K562 (cell line): ENCODE results near the gene ZSCAN22. TPM values are rescaled to one million over a fixed set of nuclear protein-coding genes. Genes with fewer than 3 reads are reported as not detected.

Source experiments
- ATF3 ChIP-seq, 2 experiments: fragments of 450-650 bp in 1 of 2; sonication (generic) in 1 of 2; formaldehyde crosslinking in 1 of 2; IDR thresholded peaks in 1 of 2; conservative IDR thresholded peaks in 1 of 2; 2 replicates each; pipeline versions ENCODE4 v1.6.1 to v1.8.1; 2016 to 2023; ENCODE audit warnings: mild to moderate bottlenecking in 2 of 2, moderate library complexity in 2 of 2, inconsistent platforms in 1 of 2, missing genetic modification reagents in 1 of 2
- DDX20 ChIP-seq: fragments of 450-650 bp; IDR thresholded peaks from 2 replicates; pipeline ENCODE4 v1.6.1; 2016; ENCODE audit warnings: missing genetic modification characterization, low read depth, mild to moderate bottlenecking, missing compliant biosample characterization, moderate library complexity
- EZH2 ChIP-seq: IDR thresholded peaks from 2 replicates; pipeline ENCODE4 v1.6.1; 2012; ENCODE audit warnings: low read depth, mild to moderate bottlenecking, inconsistent platforms, low read length, borderline replicate concordance
- GATA2 ChIP-seq: sonication (generic); formaldehyde crosslinking; IDR thresholded peaks from 2 replicates; pipeline ENCODE4 v1.4.0; 2020; ENCODE audit warnings: mild to moderate bottlenecking, missing genetic modification reagents
- GTF3C2 ChIP-seq: IDR thresholded peaks from 3 replicates; pipeline ENCODE4 v1.6.1; 2011; ENCODE audit warnings: borderline replicate concordance, mild to moderate bottlenecking, moderate library complexity; ENCODE audit not compliant: insufficient read length; ENCODE audit errors: extremely low read depth
- HEY1 ChIP-seq: fragments of 250-450 bp; sonication (Bioruptor Pico); IDR thresholded peaks from 2 replicates; pipeline ENCODE4 v1.5.0; 2020; ENCODE audit warnings: mild to moderate bottlenecking, moderate library complexity, borderline replicate concordance
- HNRNPH1 ChIP-seq: fragments of 200-400 bp; formaldehyde crosslinking; optimal IDR thresholded peaks from 2 replicates; pipeline ENCODE3; 2017; ENCODE audit warnings: low read depth, mild to moderate bottlenecking, low read length, moderate library complexity
- LCOR ChIP-seq: sonication (generic); formaldehyde crosslinking; IDR thresholded peaks from 2 replicates; pipeline ENCODE4 v1.8.0; 2022; ENCODE audit warnings: mild to moderate bottlenecking, missing genetic modification reagents
- NUFIP1 ChIP-seq: fragments of 450-650 bp; IDR thresholded peaks from 2 replicates; pipeline ENCODE4 v1.6.1; 2018; ENCODE audit not compliant: partially characterized antibody
- PML ChIP-seq: IDR thresholded peaks from 2 replicates; pipeline ENCODE4 v1.6.1; 2012; ENCODE audit warnings: low read length, inconsistent platforms
- RBM22 ChIP-seq: fragments of 200-400 bp; formaldehyde crosslinking; IDR thresholded peaks from 2 replicates; pipeline ENCODE4 v1.6.1; 2018; ENCODE audit warnings: low read length, low read depth; ENCODE audit not compliant: poor library complexity, severe bottlenecking
- SMARCE1 ChIP-seq: fragments of 450-650 bp; IDR thresholded peaks from 2 replicates; pipeline ENCODE4 v1.7.1; 2016; ENCODE audit warnings: mild to moderate bottlenecking
- SOX6 ChIP-seq: fragments of 450-650 bp; IDR thresholded peaks from 2 replicates; pipeline ENCODE4 v1.6.1; 2014; ENCODE audit warnings: mild to moderate bottlenecking
- ZBTB1 ChIP-seq: sonication (generic); formaldehyde crosslinking; IDR thresholded peaks from 2 replicates; pipeline ENCODE4 v1.8.1; 2023; ENCODE audit warnings: missing genetic modification reagents, low read depth, mild to moderate bottlenecking, borderline replicate concordance
- ZBTB9 ChIP-seq: fragments of 450-650 bp; formaldehyde crosslinking; IDR thresholded peaks from 2 replicates; pipeline ENCODE4 v1.4.0; 2020; ENCODE audit warnings: mild to moderate bottlenecking, moderate library complexity
- ZNF24 ChIP-seq: fragments of 450-650 bp; IDR thresholded peaks from 2 replicates; pipeline ENCODE4 v1.6.1; 2016
- ZNF592 ChIP-seq: fragments of 450-650 bp; IDR thresholded peaks from 2 replicates; pipeline ENCODE4 v1.6.1; 2017; ENCODE audit warnings: antibody characterized with exemption, mild to moderate bottlenecking
- polyA plus RNA-seq, 8 experiments: library from polyadenylated mRNA; depleted of rRNA in 4 of 8; stranded (reverse) in 5 of 8; unstranded in 3 of 8; fragments of >200 nt; fragmentation: Nextera tagmentation in 2 of 8; fragmentation: Illumina TruSeq in 1 of 8; extraction: Ambion mirVana in 2 of 8; extraction: Trizol in 1 of 8; gene quantifications; 2 replicates each; pipeline versions ENCODE4 v1.2.1 to v1.2.3, GENCODE V29; 2011 to 2014; ENCODE audit warnings: inconsistent platforms in 1 of 8, missing spikeins in 1 of 8
- total RNA-seq, 7 experiments: library from RNA; depleted of rRNA in 6 of 7; stranded (reverse); fragments of >200 nt in 6 of 7; fragmentation: Illumina TruSeq in 2 of 7; extraction: Trizol in 2 of 7; gene quantifications; 2 replicates each; pipeline versions ENCODE4 v1.2.1 to v1.2.3, GENCODE V29; 2011 to 2021; ENCODE audit warnings: low replicate concordance in 1 of 7

ZSCAN22 gene
- total and polyA plus RNA-seq, 9 of the 15 experiments (the other 6 are each of a cell fraction or from before 2014, with no cell fraction given), result 0.98 to 5.3 (median 3.0) TPM

GRCh38 chr19:58326914-58327726, at the start of gene ZSCAN22 (continued):
- TF ChIP-seq HEY1 (CRISPR knock-in tag), result no peak
- peak; percentile 27 for TF ChIP-seq RBM22
- no peak for TF ChIP-seq SOX6
- peak; percentile 12; the same call in 1 of the 2 replicates for TF ChIP-seq GATA2
- peak; percentile 61 for TF ChIP-seq PML
- no peak for TF ChIP-seq NUFIP1
- TF ChIP-seq ZNF24, result peak; percentile 59; the same call in 1 of the 2 replicates
- TF ChIP-seq HNRNPH1, result no peak
- TF ChIP-seq LCOR (CRISPR knock-in tag), result peak; percentile 84; the same call in 1 of the 2 replicates
- peak; percentile 75; the same call in 1 of the 2 replicates for TF ChIP-seq ZBTB9 (CRISPR knock-in tag)
- peak; percentile 49; the same call in 1 of the 2 replicates for TF ChIP-seq ZNF592
- TF ChIP-seq GTF3C2, result no peak
- peak; percentile 63; the same call in 1 of the 2 replicates for TF ChIP-seq ZBTB1 (CRISPR knock-in tag)
- TF ChIP-seq SMARCE1, result 0 out of 2 replicates have a peak, but pooled peaks have one; percentile 49
- TF ChIP-seq EZH2, result no peak
- TF ChIP-seq ATF3 (IDR thresholded peaks at IDR 0.05), result no peak; the same call in 1 of the 2 replicates
- 0 out of 2 replicates have a peak, but pooled peaks have one; percentile 44 for TF ChIP-seq ATF3 (CRISPR knock-in tag; conservative IDR thresholded peaks at IDR 0.05)
- TF ChIP-seq DDX20 (tag), result no peak
